H9 (cell line): ENCODE measurements around the gene PACSIN2. TPM values are rescaled to one million over a fixed set of nuclear protein-coding genes. Genes with fewer than 3 reads are reported as not detected.

Experiments used
- DNase-seq: peaks from one replicate; pipeline ENCODE4 v3.0.0-alpha.2; 2017
- H2AFZ ChIP-seq: one replicate; pipeline ENCODE4 v1.6.1; 2013; ENCODE audit warnings: mild to moderate bottlenecking, low read length, control low read depth, moderate library complexity
- H2AK5ac ChIP-seq: 2 replicates; pipeline ENCODE4 v1.6.1; 2013; ENCODE audit warnings: low read length, control low read depth, mixed read lengths; ENCODE audit not compliant: insufficient read length
- H2BK120ac ChIP-seq: one replicate; pipeline ENCODE4 v1.6.1; 2013; ENCODE audit warnings: low read depth, mild to moderate bottlenecking, low read length, control low read depth, inconsistent platforms; ENCODE audit not compliant: poor library complexity, severe bottlenecking
- H2BK12ac ChIP-seq: 2 replicates; pipeline ENCODE4 v1.6.1; 2013; ENCODE audit warnings: low read length, control low read depth, mixed read lengths, low read depth; ENCODE audit not compliant: insufficient read length
- H2BK15ac ChIP-seq: 2 replicates; pipeline ENCODE4 v1.6.1; 2013; ENCODE audit warnings: low read depth, low read length, control low read depth
- H2BK20ac ChIP-seq: one replicate; pipeline ENCODE4 v1.6.1; 2013; ENCODE audit warnings: low read depth, mild to moderate bottlenecking, low read length, control low read depth, inconsistent platforms; ENCODE audit not compliant: poor library complexity, severe bottlenecking
- H2BK5ac ChIP-seq: 2 replicates; pipeline ENCODE4 v1.6.1; 2013; ENCODE audit warnings: low read length, control low read depth, mixed read lengths; ENCODE audit not compliant: insufficient read length
- H3K14ac ChIP-seq: 2 replicates; pipeline ENCODE4 v1.6.1; 2013; ENCODE audit warnings: low read length, control low read depth; ENCODE audit not compliant: insufficient read depth
- H3K18ac ChIP-seq: 2 replicates; pipeline ENCODE4 v1.6.1; 2013; ENCODE audit warnings: low read depth, mild to moderate bottlenecking, mixed read lengths, low read length, control low read depth; ENCODE audit not compliant: insufficient read length
- H3K23ac ChIP-seq: 2 replicates; pipeline ENCODE4 v1.6.1; 2013; ENCODE audit warnings: low read length, control low read depth, mixed read lengths, low read depth; ENCODE audit not compliant: insufficient read length
- H3K23me2 ChIP-seq: 2 replicates; pipeline ENCODE4 v1.6.1; 2013; ENCODE audit warnings: low read depth, mild to moderate bottlenecking, mixed read lengths, low read length, control low read depth; ENCODE audit not compliant: insufficient read length, poor library complexity, severe bottlenecking
- H3K27ac ChIP-seq: 2 replicates; pipeline ENCODE4 v1.5.1; 2013; ENCODE audit warnings: low read length, control low read depth, mixed read lengths, low read depth; ENCODE audit not compliant: insufficient read length
- H3K27me3 ChIP-seq: 2 replicates; pipeline ENCODE4 v1.6.1; 2013; ENCODE audit warnings: low read length, control low read depth, inconsistent platforms; ENCODE audit not compliant: insufficient read depth
- H3K4ac ChIP-seq: 2 replicates; pipeline ENCODE4 v1.6.1; 2013; ENCODE audit warnings: low read depth, mild to moderate bottlenecking, control low read depth, inconsistent platforms, low read length, moderate library complexity
- H3K4me1 ChIP-seq: 2 replicates; pipeline ENCODE4 v1.6.1; 2013; ENCODE audit warnings: low read length, control low read depth, inconsistent platforms; ENCODE audit not compliant: insufficient read depth
- H3K4me2 ChIP-seq: 2 replicates; pipeline ENCODE4 v1.6.1; 2013; ENCODE audit warnings: low read length, control low read depth, mixed read lengths; ENCODE audit not compliant: insufficient read length, insufficient read depth
- H3K56ac ChIP-seq: 2 replicates; pipeline ENCODE4 v1.6.1; 2013; ENCODE audit warnings: low read depth, mild to moderate bottlenecking, mixed read lengths, low read length, control low read depth; ENCODE audit not compliant: insufficient read length
- H3K79me1 ChIP-seq: 2 replicates; pipeline ENCODE4 v1.6.1; 2013; ENCODE audit warnings: low read depth, mild to moderate bottlenecking, moderate library complexity, low read length, control low read depth, inconsistent platforms; ENCODE audit not compliant: insufficient read depth, poor library complexity, severe bottlenecking
- H3K79me2 ChIP-seq: 2 replicates; pipeline ENCODE4 v1.6.1; 2013; ENCODE audit warnings: low read length, control low read depth, inconsistent platforms; ENCODE audit not compliant: insufficient read depth
- H3K9ac ChIP-seq: 2 replicates; pipeline ENCODE4 v1.6.1; 2013; ENCODE audit warnings: low read length, control low read depth, mixed read lengths; ENCODE audit not compliant: insufficient read length; ENCODE audit errors: extremely low read depth
- H3K9me3 ChIP-seq: one replicate; pipeline ENCODE4 v1.6.1; 2013; ENCODE audit warnings: low read depth, low read length, inconsistent platforms; ENCODE audit not compliant: control insufficient read depth
- H3T11ph ChIP-seq: one replicate; pipeline ENCODE4 v1.6.1; 2013; ENCODE audit warnings: mild to moderate bottlenecking, low read length, control low read depth, inconsistent platforms
- H4K20me1 ChIP-seq: one replicate; pipeline ENCODE4 v1.6.1; 2013; ENCODE audit not compliant: control insufficient read depth, insufficient read length, insufficient read depth
- H4K5ac ChIP-seq: 2 replicates; pipeline ENCODE4 v1.6.1; 2013; ENCODE audit warnings: low read depth, mild to moderate bottlenecking, mixed read lengths, low read length, control low read depth; ENCODE audit not compliant: insufficient read length
- H4K8ac ChIP-seq: replicated peaks from 2 replicates; pipeline ENCODE4 v1.6.1; 2013; ENCODE audit warnings: low read length, control low read depth, mixed read lengths, low read depth; ENCODE audit not compliant: insufficient read length
- H4K91ac ChIP-seq: 2 replicates; pipeline ENCODE4 v1.6.1; 2013; ENCODE audit warnings: low read depth, mild to moderate bottlenecking, moderate library complexity, mixed read lengths, low read length, control low read depth; ENCODE audit not compliant: insufficient read length
- H3K27ac Mint-ChIP-seq, 3 experiments: 2 replicates in 2 of 3; 3 replicates in 1 of 3; pipeline ENCODE4 v1.8.0; 2020 to 2021; ENCODE audit warnings: mixed read lengths in 3 of 3, mild to moderate bottlenecking in 1 of 3, moderate library complexity in 1 of 3
- H3K27me3 Mint-ChIP-seq: 2 replicates; pipeline ENCODE4 v1.8.0; 2021; ENCODE audit warnings: low read depth, mild to moderate bottlenecking, moderate library complexity, mixed read lengths
- H3K36me3 Mint-ChIP-seq, 3 experiments: 2 replicates in 2 of 3; 3 replicates in 1 of 3; pipeline ENCODE4 v1.8.0; 2020 to 2021; ENCODE audit warnings: low read depth in 3 of 3, mixed read lengths in 3 of 3; ENCODE audit not compliant: insufficient read depth in 1 of 3
- H3K4me1 Mint-ChIP-seq, 2 experiments: 2 replicates each; pipeline ENCODE4 v1.8.0; 2020; ENCODE audit warnings: mixed read lengths in 2 of 2
- H3K4me3 Mint-ChIP-seq, 2 experiments: 2 replicates in 1 of 2; 3 replicates in 1 of 2; pipeline ENCODE4 v1.8.0; 2020 to 2021; ENCODE audit warnings: mild to moderate bottlenecking in 2 of 2, mixed read lengths in 2 of 2, moderate library complexity in 1 of 2
- H3K9me3 Mint-ChIP-seq, 2 experiments: 2 replicates in 1 of 2; 3 replicates in 1 of 2; pipeline ENCODE4 v1.8.0; 2020; ENCODE audit warnings: mild to moderate bottlenecking in 2 of 2, mixed read lengths in 2 of 2, moderate library complexity in 1 of 2
- CTCF ChIP-seq: fragments of 200-600 bp; sonication (generic); conservative IDR thresholded peaks from 3 replicates; pipeline ENCODE4 v1.8.0; 2021; ENCODE audit warnings: antibody characterized with exemption, mild to moderate bottlenecking
- WGBS: extraction: QIAGEN DNeasy Blood & Tissue Kit; methylation state at CpG from one replicate; pipeline ENCODE4 v1.1.7; 2013; ENCODE audit warnings: missing lambda C conversion rate, low lambda C conversion rate, mixed read lengths; ENCODE audit not compliant: insufficient read length; ENCODE audit errors: extremely low coverage; 5-methylcytosine and 5-hydroxymethylcytosine counted together
- total RNA-seq: library from RNA; stranded (reverse); gene quantifications from 2 replicates; pipeline ENCODE4 v1.2.1, GENCODE V29; 2021

PACSIN2 gene
- total RNA-seq, 1 experiment from 2014 or later = 62.3 TPM

- no peak for DNase-seq
- no peak for TF ChIP-seq CTCF
- H3K9me3 Mint-ChIP-seq = no peaks in the 10 kb centered on the region
- Histone ChIP-seq H3T11ph (no peak overlapping the region), H2BK15ac (no peak overlapping the region), H3K9ac (no peak overlapping the region), H4K20me1 (no peaks in the 10 kb centered on the region), H2BK5ac (no peak overlapping the region), H3K79me1 (peaks cover 10% of the 10 kb centered on the region), H2BK120ac (no peak overlapping the region), H4K8ac (no peak overlapping the region), H2AFZ (no peak overlapping the region), H2BK20ac (no peak overlapping the region), H3K56ac (no peak overlapping the region), H4K91ac (no peak overlapping the region), H2AK5ac (no peak overlapping the region), H3K9me3 (no peaks in the 10 kb centered on the region), H3K4me1 (peaks cover 7% of the 10 kb centered on the region; the same call in 1 of the 2 replicates), H4K5ac (no peak overlapping the region), H3K4ac (no peak overlapping the region), H3K23me2 (no peaks in the 10 kb centered on the region), H3K4me2 (no peak overlapping the region), H3K14ac (no peak overlapping the region), H3K79me2 (no peaks in the 10 kb centered on the region), H3K18ac (no peak overlapping the region), H3K27me3 (no peaks in the 10 kb centered on the region), H2BK12ac (no peak overlapping the region), H3K27ac (no peak overlapping the region), H3K23ac (no peak overlapping the region)
- no peak overlapping the region for H3K4me3 Mint-ChIP-seq
- H3K27ac Mint-ChIP-seq = no peak overlapping the region
- H3K36me3 Mint-ChIP-seq = peaks cover 0 to 2% (median 0%) of the 10 kb centered on the region in 3 experiments; a peak in 2 of 7 replicates
- peaks cover 32 to 42% of the 10 kb centered on the region in 2 experiments for H3K4me1 Mint-ChIP-seq
- H3K27me3 Mint-ChIP-seq = no peaks in the 10 kb centered on the region
- no CpG with 5 or more reads among the region's 5 CpGs for WGBS
Observed at GRCh38 chr22:42938976-42939375, 76.0 kb downstream of the PACSIN2 start.
